NT2/D1 (cell line): Measurements from ENCODE around the gene NPHS1.
"Not testable (repeated sequence)": the region's sequence is repeated elsewhere in the genome, so short reads cannot be mapped to it uniquely, and the experiment has no call there.

ENCODE experiments used
- DNase-seq: peaks from one replicate; pipeline ENCODE4 v3.0.0-alpha.2; 2011; ENCODE audit warnings: low read depth, low spot score
- H3K27me3 ChIP-seq: 2 replicates; pipeline ENCODE4 v1.6.0; 2011; ENCODE audit warnings: mild to moderate bottlenecking; ENCODE audit not compliant: insufficient read length, insufficient read depth
- H3K36me3 ChIP-seq: 2 replicates; pipeline ENCODE4 v1.6.1; 2011; ENCODE audit warnings: mild to moderate bottlenecking, low read length, mixed read lengths; ENCODE audit not compliant: insufficient read depth, insufficient read length
- H3K4me1 ChIP-seq: 2 replicates; pipeline ENCODE4 v1.5.1; 2011; ENCODE audit not compliant: insufficient read depth, insufficient read length
- H3K4me3 ChIP-seq: 2 replicates; pipeline ENCODE4 v1.5.1; 2011; ENCODE audit warnings: low read depth; ENCODE audit not compliant: insufficient read length
- H3K9ac ChIP-seq: 2 replicates; pipeline ENCODE4 v1.6.0; 2011; ENCODE audit warnings: low read depth; ENCODE audit not compliant: insufficient read length
- H3K9me3 ChIP-seq: 2 replicates; pipeline ENCODE4 v1.5.1; 2011; ENCODE audit warnings: mild to moderate bottlenecking, low read length; ENCODE audit not compliant: insufficient read depth
- SUZ12 ChIP-seq: IDR thresholded peaks from 2 replicates; pipeline ENCODE4 v1.6.1; 2011; ENCODE audit not compliant: insufficient read length, insufficient read depth; ENCODE audit errors: extremely low read depth
- YY1 ChIP-seq: IDR thresholded peaks from 2 replicates; pipeline ENCODE4 v1.6.1; 2011; ENCODE audit not compliant: insufficient read length, insufficient read depth
- ZNF274 ChIP-seq: IDR thresholded peaks from 2 replicates; pipeline ENCODE4 v1.6.1; 2011; ENCODE audit warnings: mild to moderate bottlenecking, low read depth, low read length

Gene NPHS1

GRCh38 chr19:35801828-35802227 is 50.5 kb downstream of the NPHS1 start:
- no peaks in the 10 kb centered on the region for H3K36me3 ChIP-seq
- no peak for DNase-seq
- peaks cover 3% of the 10 kb centered on the region for H3K4me1 ChIP-seq
- no peaks in the 10 kb centered on the region for H3K9me3 ChIP-seq
- no peak overlapping the region for H3K9ac ChIP-seq
- no peak for TF ChIP-seq YY1
- no peak for TF ChIP-seq SUZ12
- TF ChIP-seq ZNF274: no peak
- H3K27me3 ChIP-seq: no peaks in the 10 kb centered on the region
- H3K4me3 ChIP-seq: no peak overlapping the region

- no peaks in the 10 kb centered on the region for H3K9me3 ChIP-seq
- TF ChIP-seq YY1 (no peak), ZNF274 (no peak), SUZ12 (no peak)
- no peak overlapping the region for H3K9ac ChIP-seq
- no peaks in the 10 kb centered on the region for H3K27me3 ChIP-seq
- no peak overlapping the region for H3K4me3 ChIP-seq
- peaks cover 3% of the 10 kb centered on the region for H3K4me1 ChIP-seq
- no peak for DNase-seq
- H3K36me3 ChIP-seq: no peaks in the 10 kb centered on the region
These were observed 54.6 kb downstream of the NPHS1 start for GRCh38 chr19:35797663-35798062.

GRCh38 chr19:35796645-35797542 is 55.4 kb downstream of the NPHS1 start:
- Histone ChIP-seq H3K27me3 (no peaks in the 10 kb centered on the region), H3K9me3 (no peaks in the 10 kb centered on the region), H3K36me3 (no peaks in the 10 kb centered on the region), H3K4me1 (peaks cover 3% of the 10 kb centered on the region), H3K4me3 (no peak overlapping the region), H3K9ac (no peak overlapping the region)
- no peak for DNase-seq
- no peak for TF ChIP-seq ZNF274
- no peak for TF ChIP-seq YY1
- TF ChIP-seq SUZ12: no peak

GRCh38 chr19:35795564-35795963 is 56.7 kb downstream of the NPHS1 start:
- not testable (repeated sequence) for H3K4me3 ChIP-seq, H3K9me3 ChIP-seq, H3K9ac ChIP-seq, H3K36me3 ChIP-seq, DNase-seq, H3K27me3 ChIP-seq
- H3K4me1 ChIP-seq: peaks cover 13% of the 10 kb centered on the region

GRCh38 chr19:35793381-35794165 is 58.7 kb downstream of the NPHS1 start:
- Histone ChIP-seq H3K4me1 (peaks cover 19% of the 10 kb centered on the region), H3K4me3 (no peak overlapping the region), H3K27me3 (no peaks in the 10 kb centered on the region), H3K36me3 (no peaks in the 10 kb centered on the region), H3K9ac (no peak overlapping the region), H3K9me3 (no peaks in the 10 kb centered on the region)
- DNase-seq: no peak
- TF ChIP-seq SUZ12 (no peak), ZNF274 (no peak), YY1 (no peak)

GRCh38 chr19:35792888-35793287 is 59.4 kb downstream of the NPHS1 start:
- Histone ChIP-seq H3K4me1 (peaks cover 19% of the 10 kb centered on the region), H3K9ac (no peak overlapping the region), H3K27me3 (no peaks in the 10 kb centered on the region), H3K4me3 (no peak overlapping the region), H3K9me3 (no peaks in the 10 kb centered on the region), H3K36me3 (no peaks in the 10 kb centered on the region)
- DNase-seq: no peak
- TF ChIP-seq ZNF274 (no peak), SUZ12 (no peak), YY1 (no peak)

GRCh38 chr19:35792312-35792711 is 60.0 kb downstream of the NPHS1 start:
- peaks cover 16% of the 10 kb centered on the region for H3K4me1 ChIP-seq
- H3K4me3 ChIP-seq: no peak overlapping the region
- H3K27me3 ChIP-seq: no peaks in the 10 kb centered on the region
- no peaks in the 10 kb centered on the region for H3K36me3 ChIP-seq
- H3K9ac ChIP-seq: no peak overlapping the region
- no peak for DNase-seq
- TF ChIP-seq SUZ12 (no peak), ZNF274 (no peak), YY1 (no peak)
- H3K9me3 ChIP-seq: no peaks in the 10 kb centered on the region
